Neural cell (in vitro differentiated cells): ENCODE measurements around the gene JOSD2. TPM values are rescaled to one million over a fixed set of nuclear protein-coding genes. Genes with fewer than 3 reads are reported as not detected.

ENCODE experiments used
- H2AFZ ChIP-seq: fragments of 200-600, 300-800 bp; sonication (generic), shearing (Covaris generic); 2 replicates; pipeline ENCODE4 v1.6.0; 2014; ENCODE audit warnings: low read depth, mild to moderate bottlenecking, antibody characterized with exemption, low read length, moderate library complexity
- H3F3A ChIP-seq: fragments of 200-600 bp; shearing (Covaris generic); 2 replicates; pipeline ENCODE4 v1.6.1; 2016; ENCODE audit warnings: mild to moderate bottlenecking, moderate library complexity, mixed read lengths, antibody characterized with exemption, low read length; ENCODE audit not compliant: insufficient read depth, poor library complexity, severe bottlenecking
- H3K27ac ChIP-seq: fragments of 200-600, 300-800 bp; sonication (generic), shearing (Covaris generic); 2 replicates; pipeline ENCODE4 v1.5.1; 2014; ENCODE audit warnings: mild to moderate bottlenecking, low read length, moderate library complexity
- H3K27me3 ChIP-seq: fragments of 300-800, 200-600 bp; sonication (generic), shearing (Covaris generic); 2 replicates; pipeline ENCODE4 v1.6.0; 2014; ENCODE audit warnings: mild to moderate bottlenecking, low read depth, low read length, moderate library complexity; ENCODE audit not compliant: insufficient read depth
- H3K36me3 ChIP-seq: fragments of 300-800, 200-600 bp; sonication (generic), shearing (Covaris generic); 2 replicates; pipeline ENCODE4 v1.5.1; 2014; ENCODE audit warnings: mild to moderate bottlenecking, antibody characterized with exemption, low read length, moderate library complexity; ENCODE audit not compliant: insufficient read depth
- H3K4me2 ChIP-seq: fragments of 300-800, 200-600 bp; sonication (generic), shearing (Covaris generic); 2 replicates; pipeline ENCODE4 v1.6.0; 2014; ENCODE audit warnings: mild to moderate bottlenecking, low read length
- H3K4me3 ChIP-seq: fragments of 300-800, 200-600 bp; sonication (generic), shearing (Covaris generic); 2 replicates; pipeline ENCODE4 v1.5.1; 2014; ENCODE audit warnings: mild to moderate bottlenecking, low read length, moderate library complexity
- H3K79me2 ChIP-seq: fragments of 200-600 bp; shearing (Covaris generic); replicated peaks from 2 replicates; pipeline ENCODE4 v1.6.0; 2014; ENCODE audit warnings: mild to moderate bottlenecking, low read length, moderate library complexity; ENCODE audit not compliant: insufficient read depth
- H3K9ac ChIP-seq: fragments of 300-800, 200-600 bp; sonication (generic), shearing (Covaris generic); 2 replicates; pipeline ENCODE4 v1.6.1; 2016; ENCODE audit warnings: mild to moderate bottlenecking, low read length, mixed read lengths
- H3K9me2 ChIP-seq: fragments of 200-600 bp; shearing (Covaris generic); 2 replicates; pipeline ENCODE4 v1.6.1; 2016; ENCODE audit warnings: mild to moderate bottlenecking, low read length, mixed read lengths; ENCODE audit not compliant: insufficient read depth
- H3K9me3 ChIP-seq: fragments of 200-600, 300-800 bp; sonication (generic), shearing (Covaris generic); 2 replicates; pipeline ENCODE4 v1.6.1; 2016; ENCODE audit warnings: mild to moderate bottlenecking, mixed run types, low read length, moderate library complexity, mixed read lengths
- H4K20me1 ChIP-seq: fragments of 200-600 bp; shearing (Covaris generic); 2 replicates; pipeline ENCODE4 v1.6.1; 2016; ENCODE audit warnings: mild to moderate bottlenecking, mixed run types; ENCODE audit not compliant: insufficient read depth
- CTCF ChIP-seq: fragments of 450-650 bp; IDR thresholded peaks from 2 replicates; pipeline ENCODE4 v1.5.1; 2014; ENCODE audit warnings: antibody characterized with exemption, mild to moderate bottlenecking, moderate library complexity; ENCODE audit not compliant: poor library complexity, severe bottlenecking
- EP300 ChIP-seq: fragments of 450-650 bp; conservative IDR thresholded peaks from 2 replicates; pipeline ENCODE4 v1.6.1; 2014; ENCODE audit warnings: antibody characterized with exemption, mild to moderate bottlenecking, moderate library complexity; ENCODE audit not compliant: poor library complexity, severe bottlenecking
- EZH2 ChIP-seq: fragments of 200-600, 300-800 bp; shearing (Covaris generic), sonication (generic); IDR thresholded peaks from 2 replicates; pipeline ENCODE4 v1.6.1; 2014; ENCODE audit warnings: antibody characterized with exemption, low read length, borderline replicate concordance, mild to moderate bottlenecking; ENCODE audit not compliant: insufficient read depth, poor library complexity, severe bottlenecking
- MXI1 ChIP-seq: fragments of 450-650 bp; conservative IDR thresholded peaks from 2 replicates; pipeline ENCODE4 v1.6.1; 2014; ENCODE audit warnings: antibody characterized with exemption, mild to moderate bottlenecking; ENCODE audit not compliant: poor library complexity, severe bottlenecking
- POLR2AphosphoS5 ChIP-seq: IDR thresholded peaks from 2 replicates; pipeline ENCODE4 v1.6.1; 2012
- RAD21 ChIP-seq: fragments of 450-650 bp; conservative IDR thresholded peaks from 2 replicates; pipeline ENCODE4 v1.6.1; 2014; ENCODE audit warnings: antibody characterized with exemption, mild to moderate bottlenecking, moderate library complexity
- REST ChIP-seq: IDR thresholded peaks from 2 replicates; pipeline ENCODE4 v1.6.1; 2012; ENCODE audit warnings: borderline replicate concordance
- SMC3 ChIP-seq: fragments of 450-650 bp; conservative IDR thresholded peaks from 2 replicates; pipeline ENCODE4 v1.6.1; 2014; ENCODE audit warnings: antibody characterized with exemption, mild to moderate bottlenecking, moderate library complexity; ENCODE audit not compliant: poor library complexity
- TAF1 ChIP-seq: IDR thresholded peaks from 2 replicates; pipeline ENCODE4 v1.6.1; 2012; ENCODE audit warnings: low read depth
- polyA plus RNA-seq: library from polyadenylated mRNA; depleted of rRNA; stranded (reverse); fragments of >200 nt; gene quantifications from 2 replicates; pipeline ENCODE4 v1.2.3, GENCODE V29; 2014

JOSD2 gene
- polyA plus RNA-seq, 1 donor from 2014 or later: 10.7 TPM

GRCh38 chr19:50480281-50481111 lies 30.5 kb downstream of the JOSD2 start:
- no peak overlapping the region for H3K27ac ChIP-seq
- peaks cover 21% of the 10 kb centered on the region for H3K79me2 ChIP-seq
- no peak overlapping the region for H3K4me2 ChIP-seq
- no peaks in the 10 kb centered on the region for H3K9me3 ChIP-seq
- H3K27me3 ChIP-seq: no peaks in the 10 kb centered on the region
- no peak for TF ChIP-seq MXI1
- TF ChIP-seq EZH2: no peak
- TF ChIP-seq SMC3: no peak
- TF ChIP-seq TAF1: no peak
- no peak for TF ChIP-seq POLR2AphosphoS5
- no peak for TF ChIP-seq REST
- TF ChIP-seq RAD21: no peak
- TF ChIP-seq CTCF: no peak
- TF ChIP-seq EP300: no peak
- no peaks in the 10 kb centered on the region for H3K9me2 ChIP-seq
- H4K20me1 ChIP-seq: no peaks in the 10 kb centered on the region
- no peak overlapping the region for H2AFZ ChIP-seq
- H3K9ac ChIP-seq: no peak overlapping the region
- no peak overlapping the region for H3K4me3 ChIP-seq
- H3K36me3 ChIP-seq: no peaks in the 10 kb centered on the region
- peaks cover 3% of the 10 kb centered on the region for H3F3A ChIP-seq

GRCh38 chr19:50479761-50480251 lies 31.2 kb downstream of the JOSD2 start:
- H3K27me3 ChIP-seq: no peaks in the 10 kb centered on the region
- no peak overlapping the region for H3K9ac ChIP-seq
- no peak overlapping the region for H3K4me3 ChIP-seq
- H3K36me3 ChIP-seq: no peaks in the 10 kb centered on the region
- peaks cover 3% of the 10 kb centered on the region for H3F3A ChIP-seq
- TF ChIP-seq REST (no peak), RAD21 (no peak), MXI1 (no peak), TAF1 (no peak), CTCF (no peak), POLR2AphosphoS5 (no peak), SMC3 (no peak), EZH2 (no peak), EP300 (no peak)
- no peaks in the 10 kb centered on the region for H3K9me3 ChIP-seq
- H3K79me2 ChIP-seq: peaks cover 21% of the 10 kb centered on the region
- no peaks in the 10 kb centered on the region for H3K9me2 ChIP-seq
- H3K27ac ChIP-seq: no peak overlapping the region
- no peak overlapping the region for H2AFZ ChIP-seq
- H3K4me2 ChIP-seq: no peak overlapping the region
- no peaks in the 10 kb centered on the region for H4K20me1 ChIP-seq
